Measurements from ENCODE around the gene ADAMTS17.

DNA sequence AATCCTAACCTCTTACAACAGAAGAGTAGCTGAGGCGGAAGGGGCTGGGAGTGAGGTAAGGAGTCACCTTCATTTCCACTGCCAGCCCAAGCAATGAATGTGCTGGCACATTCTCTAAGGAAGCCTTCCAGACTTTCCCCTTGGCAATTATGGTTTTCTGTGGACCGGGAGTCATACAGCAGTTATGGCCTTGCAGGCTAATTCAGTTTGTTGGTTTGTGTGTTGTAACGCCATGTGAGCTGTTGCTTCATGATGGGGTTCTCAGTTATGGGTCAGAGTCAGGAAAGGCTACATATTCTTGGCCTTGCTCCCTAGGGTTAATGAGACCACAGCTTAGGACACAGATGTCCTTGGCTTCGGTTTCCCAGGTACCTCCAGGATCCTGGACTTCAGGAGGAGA, 137.0 kb downstream of the ADAMTS17 start:
- no peak for TF ChIP-seq TFCP2L1 (CRISPR knock-in tag; IDR thresholded peaks at IDR 0.05)
- TF ChIP-seq ESRRA (IDR thresholded peaks at IDR 0.05; ENCODE audit: borderline replicate concordance, low read length) = no peak
- TF ChIP-seq REST (IDR thresholded peaks at IDR 0.05) = no peak
- TF ChIP-seq, protein P1, sequence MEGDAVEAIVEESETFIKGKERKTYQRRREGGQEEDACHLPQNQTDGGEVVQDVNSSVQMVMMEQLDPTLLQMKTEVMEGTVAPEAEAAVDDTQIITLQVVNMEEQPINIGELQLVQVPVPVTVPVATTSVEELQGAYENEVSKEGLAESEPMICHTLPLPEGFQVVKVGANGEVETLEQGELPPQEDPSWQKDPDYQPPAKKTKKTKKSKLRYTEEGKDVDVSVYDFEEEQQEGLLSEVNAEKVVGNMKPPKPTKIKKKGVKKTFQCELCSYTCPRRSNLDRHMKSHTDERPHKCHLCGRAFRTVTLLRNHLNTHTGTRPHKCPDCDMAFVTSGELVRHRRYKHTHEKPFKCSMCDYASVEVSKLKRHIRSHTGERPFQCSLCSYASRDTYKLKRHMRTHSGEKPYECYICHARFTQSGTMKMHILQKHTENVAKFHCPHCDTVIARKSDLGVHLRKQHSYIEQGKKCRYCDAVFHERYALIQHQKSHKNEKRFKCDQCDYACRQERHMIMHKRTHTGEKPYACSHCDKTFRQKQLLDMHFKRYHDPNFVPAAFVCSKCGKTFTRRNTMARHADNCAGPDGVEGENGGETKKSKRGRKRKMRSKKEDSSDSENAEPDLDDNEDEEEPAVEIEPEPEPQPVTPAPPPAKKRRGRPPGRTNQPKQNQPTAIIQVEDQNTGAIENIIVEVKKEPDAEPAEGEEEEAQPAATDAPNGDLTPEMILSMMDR (IDR thresholded peaks at IDR 0.05) = no peak
- TF ChIP-seq MYC (IDR thresholded peaks at IDR 0.05; ENCODE audit: borderline replicate concordance, low read length) = no peak
- TF ChIP-seq, protein P2, sequence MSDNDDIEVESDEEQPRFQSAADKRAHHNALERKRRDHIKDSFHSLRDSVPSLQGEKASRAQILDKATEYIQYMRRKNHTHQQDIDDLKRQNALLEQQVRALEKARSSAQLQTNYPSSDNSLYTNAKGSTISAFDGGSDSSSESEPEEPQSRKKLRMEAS (IDR thresholded peaks at IDR 0.05) = no peak
- TF ChIP-seq, protein P3, sequence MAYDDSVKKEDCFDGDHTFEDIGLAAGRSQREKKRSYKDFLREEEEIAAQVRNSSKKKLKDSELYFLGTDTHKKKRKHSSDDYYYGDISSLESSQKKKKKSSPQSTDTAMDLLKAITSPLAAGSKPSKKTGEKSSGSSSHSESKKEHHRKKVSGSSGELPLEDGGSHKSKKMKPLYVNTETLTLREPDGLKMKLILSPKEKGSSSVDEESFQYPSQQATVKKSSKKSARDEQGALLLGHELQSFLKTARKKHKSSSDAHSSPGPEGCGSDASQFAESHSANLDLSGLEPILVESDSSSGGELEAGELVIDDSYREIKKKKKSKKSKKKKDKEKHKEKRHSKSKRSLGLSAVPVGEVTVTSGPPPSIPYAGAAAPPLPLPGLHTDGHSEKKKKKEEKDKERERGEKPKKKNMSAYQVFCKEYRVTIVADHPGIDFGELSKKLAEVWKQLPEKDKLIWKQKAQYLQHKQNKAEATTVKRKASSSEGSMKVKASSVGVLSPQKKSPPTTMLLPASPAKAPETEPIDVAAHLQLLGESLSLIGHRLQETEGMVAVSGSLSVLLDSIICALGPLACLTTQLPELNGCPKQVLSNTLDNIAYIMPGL (CRISPR knock-in tag; IDR thresholded peaks at IDR 0.05; ENCODE audit: borderline replicate concordance) = no peak
- no peak for TF ChIP-seq ZFP36 (IDR thresholded peaks at IDR 0.05; ENCODE audit: borderline replicate concordance, partially characterized antibody)

All from A549 (cell line).